Fibroblast of skin of abdomen (primary cell): Measurements from ENCODE around the gene MROH2B.

Experiments used
- DNase-seq: peaks from one replicate; pipeline ENCODE4 v3.0.0-alpha.2; 2013

The MROH2B gene

DNA sequence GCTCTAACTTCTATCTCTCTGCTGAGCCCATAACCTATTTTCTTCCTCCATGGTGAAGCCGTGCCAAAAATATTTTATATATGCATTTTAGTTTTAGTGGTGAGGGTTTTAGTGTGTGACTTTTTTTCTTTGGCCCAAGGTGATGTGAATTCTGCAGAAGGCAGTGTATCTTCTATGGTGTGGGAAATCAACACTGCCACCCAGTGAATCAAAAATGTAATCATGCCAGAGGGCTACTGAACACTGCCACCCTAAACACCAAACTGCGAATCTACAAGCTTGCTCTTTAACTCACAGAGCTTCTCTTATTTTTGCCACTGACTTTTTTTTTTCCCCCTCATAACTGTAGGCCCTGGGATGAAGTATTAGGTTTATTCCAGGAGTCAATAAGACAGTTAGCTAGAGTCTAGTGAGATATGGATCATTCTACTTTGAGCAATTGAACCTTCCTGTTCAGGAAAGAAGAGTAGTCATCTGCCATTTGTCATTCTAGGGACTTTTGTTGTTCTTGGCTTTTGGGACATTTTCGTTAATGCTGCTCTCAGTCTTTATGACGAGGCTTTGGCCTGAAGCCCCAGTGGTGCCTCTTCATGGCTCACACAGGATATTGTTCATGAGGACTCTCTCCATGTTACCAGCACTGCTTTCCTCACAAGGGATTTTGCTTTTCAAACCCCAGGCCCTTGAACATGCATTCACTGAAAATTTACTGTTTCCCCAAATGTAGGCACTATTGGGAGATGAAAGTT lies 108.8 kb downstream of the MROH2B start:
- DNase-seq, result no peak

GRCh38 chr5:40960037-40960436 lies 111.1 kb downstream of the MROH2B start:
- no peak for DNase-seq

DNA sequence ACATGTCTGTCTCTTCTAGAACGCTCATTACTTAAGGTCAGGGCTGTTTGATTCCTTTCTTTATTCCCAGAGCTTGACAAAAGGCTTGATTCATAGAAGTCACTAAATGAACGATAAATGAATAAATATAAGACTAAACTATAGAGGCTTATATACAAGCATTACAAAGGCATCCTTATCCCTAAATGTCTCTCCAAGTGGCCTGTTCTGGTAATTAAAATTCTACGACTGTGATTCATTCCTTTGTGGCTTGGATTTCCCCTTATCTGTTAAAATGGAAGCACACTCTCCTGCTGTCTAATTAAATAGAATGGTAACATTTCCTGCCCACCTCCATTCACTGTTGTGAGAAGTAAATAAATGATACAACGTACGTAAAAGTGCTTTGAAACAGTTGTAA lies 112.3 kb downstream of the MROH2B start:
- DNase-seq, result no peak

- DNase-seq, result no peak
Observed at GRCh38 chr5:40957048-40957447, 114.1 kb downstream of the MROH2B start.

DNA sequence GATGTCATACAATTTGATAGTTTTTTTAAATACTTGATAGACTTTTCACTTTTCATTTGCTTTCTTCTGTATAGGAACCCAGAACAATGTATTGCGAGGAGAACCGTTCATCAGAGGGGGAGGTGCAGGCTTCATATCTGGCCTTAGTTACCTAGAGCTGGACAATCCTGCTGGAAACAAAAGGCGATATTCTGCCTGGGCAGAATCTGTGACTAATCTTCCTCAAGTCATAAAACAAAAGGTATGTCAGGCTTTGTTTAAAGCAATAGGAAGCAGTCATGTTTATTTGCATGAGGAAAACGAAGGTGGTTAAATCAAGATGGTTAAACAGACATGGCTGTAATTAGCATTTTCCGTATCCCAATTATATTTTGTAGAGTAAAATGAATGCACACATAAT lies 115.8 kb downstream of the MROH2B start:
- DNase-seq, result no peak
